GM19397 (cell line): ENCODE results near the gene CPNE7.
A peak's percentile ranks its signal among the peaks of the same experiment; 100 is the strongest.

Experiments used
- ATAC-seq: cut with Tn5 transposase; IDR thresholded peaks from one replicate; pipeline ENCODE4 v1.9.1; 2021; ENCODE audit warnings: mild to moderate bottlenecking, moderate library complexity; ENCODE audit not compliant: unreplicated experiment

The CPNE7 gene

DNA sequence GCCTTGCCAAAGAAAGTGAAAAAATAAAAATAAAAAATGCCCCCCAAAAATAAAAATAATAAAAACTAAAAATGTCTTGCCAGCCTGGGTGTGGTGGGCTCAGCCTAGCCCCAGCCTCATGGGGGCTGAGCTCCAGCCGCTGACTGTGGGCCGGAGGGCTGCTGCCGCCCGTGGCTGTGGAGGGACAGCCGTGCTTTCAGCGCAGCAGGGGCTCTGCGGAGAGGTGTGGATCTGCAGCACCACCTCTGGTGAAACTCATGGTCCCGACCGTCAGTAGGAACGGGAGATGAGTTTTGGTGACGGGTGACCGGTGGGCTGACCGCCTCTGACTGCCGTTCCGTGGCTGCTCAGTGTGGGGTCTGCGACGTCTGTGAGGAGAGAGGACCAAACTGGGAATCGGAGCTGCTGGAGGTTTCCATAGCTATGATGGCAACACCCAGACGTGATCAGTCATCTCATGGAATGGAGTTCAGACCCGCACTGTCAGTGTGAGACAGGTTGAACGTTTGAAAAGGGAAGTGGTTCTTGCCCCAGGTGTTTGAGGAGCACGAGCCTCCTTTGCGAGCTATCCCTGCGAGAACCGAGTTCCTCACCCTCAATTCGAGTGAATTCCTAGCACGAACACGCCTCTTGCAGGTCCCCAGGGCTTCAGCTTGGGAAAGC is 27.1 kb upstream of the CPNE7 start:
- ATAC-seq, result no peak

DNA sequence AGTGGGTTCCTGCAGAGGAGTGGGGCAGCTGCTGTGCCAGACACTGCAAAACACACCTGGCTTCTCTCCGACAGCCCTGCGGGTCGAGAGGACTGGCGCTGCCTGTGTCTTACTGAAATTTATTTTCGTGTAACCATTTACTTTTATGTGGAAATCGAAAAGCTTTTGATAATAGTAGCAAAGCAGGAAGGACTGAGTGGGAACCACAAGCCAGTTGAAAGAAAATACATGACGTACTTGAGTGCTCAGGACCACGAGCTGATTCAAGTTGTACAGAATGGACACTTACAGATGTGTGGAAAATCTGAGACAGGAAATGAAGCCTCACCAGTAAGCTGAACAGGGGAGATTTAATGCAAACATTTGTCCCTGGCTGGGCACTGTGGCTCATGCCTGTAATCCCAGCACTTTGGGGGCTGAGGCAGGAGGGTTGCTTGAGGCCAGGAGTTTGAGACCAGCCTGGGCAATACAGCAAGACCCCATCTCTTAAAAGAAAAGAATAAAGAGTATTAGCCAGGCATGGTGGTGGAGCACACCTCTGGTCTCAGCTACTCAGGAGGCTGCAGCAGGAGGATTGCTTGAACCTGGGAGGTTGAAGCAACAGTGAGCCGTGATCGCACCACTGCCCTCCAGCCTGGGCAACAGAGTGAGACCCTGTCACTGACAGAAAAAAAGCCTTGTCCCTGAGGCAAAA is 26.4 kb upstream of the CPNE7 start:
- ATAC-seq, result no peak

DNA sequence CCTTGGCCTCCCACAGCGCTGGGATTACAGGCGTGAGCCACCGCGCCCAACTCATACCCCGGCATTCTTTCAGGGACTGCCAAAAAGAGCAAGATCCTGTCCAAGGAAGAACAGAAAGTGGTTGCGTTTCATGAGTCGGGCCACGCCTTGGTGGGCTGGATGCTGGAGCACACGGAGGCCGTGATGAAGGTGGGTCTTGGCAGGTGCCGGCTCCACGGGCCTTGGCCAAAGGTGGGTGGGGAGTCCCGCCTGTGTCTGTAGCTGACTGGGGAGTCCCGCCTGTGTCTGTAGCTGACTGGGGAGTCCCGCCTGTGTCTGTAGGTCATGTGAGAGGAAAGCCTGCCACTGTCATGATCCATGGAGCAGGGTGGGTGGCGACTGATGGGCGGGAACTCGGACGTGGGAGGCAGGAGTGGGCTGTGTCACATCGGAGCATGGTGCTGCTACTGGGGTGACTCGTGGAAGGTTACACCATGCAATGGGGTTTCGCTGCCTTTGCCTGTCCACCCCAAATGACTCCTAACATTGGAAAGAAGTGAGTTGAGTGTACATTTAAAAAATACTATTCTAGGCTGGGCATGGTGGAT is 25.0 kb upstream of the CPNE7 start:
- ATAC-seq, result no peak

DNA sequence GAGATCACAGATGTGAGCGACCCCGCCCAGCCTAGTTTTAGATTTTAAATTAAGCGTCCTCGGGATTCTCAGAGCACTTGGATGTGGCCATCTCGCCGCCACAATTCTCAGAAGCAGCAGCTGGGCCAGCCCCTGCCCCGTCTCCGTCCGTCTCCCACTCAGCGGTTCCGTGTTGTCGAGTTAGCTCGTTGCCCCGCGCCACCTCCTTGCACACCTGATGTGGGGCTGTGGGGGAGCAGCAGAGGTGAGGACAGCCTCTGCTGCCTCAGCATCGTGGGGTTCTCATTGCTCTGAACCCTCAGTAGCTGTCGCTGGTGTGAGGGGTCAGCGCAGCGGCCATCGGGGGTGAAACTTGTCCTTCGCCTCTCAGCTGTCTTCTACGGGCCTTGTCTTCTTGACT is 23.2 kb upstream of the CPNE7 start:
- no peak for ATAC-seq

DNA sequence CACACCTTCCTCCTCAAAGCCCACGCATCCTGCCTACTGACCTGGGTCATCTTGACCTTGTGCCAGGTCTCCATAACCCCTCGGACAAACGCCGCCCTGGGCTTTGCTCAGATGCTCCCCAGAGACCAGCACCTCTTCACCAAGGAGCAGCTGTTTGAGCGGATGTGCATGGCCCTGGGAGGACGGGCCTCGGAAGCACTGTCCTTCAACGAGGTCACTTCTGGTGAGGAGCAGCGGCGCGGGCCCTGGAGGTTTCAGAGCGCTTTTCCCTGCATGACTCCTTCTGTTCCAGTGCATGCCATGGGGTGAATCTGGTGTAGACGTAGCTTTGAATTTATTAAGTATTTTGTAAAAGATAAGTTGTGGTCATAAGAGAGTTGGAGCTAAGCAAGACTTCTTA is 22.6 kb upstream of the CPNE7 start:
- no peak for ATAC-seq

DNA sequence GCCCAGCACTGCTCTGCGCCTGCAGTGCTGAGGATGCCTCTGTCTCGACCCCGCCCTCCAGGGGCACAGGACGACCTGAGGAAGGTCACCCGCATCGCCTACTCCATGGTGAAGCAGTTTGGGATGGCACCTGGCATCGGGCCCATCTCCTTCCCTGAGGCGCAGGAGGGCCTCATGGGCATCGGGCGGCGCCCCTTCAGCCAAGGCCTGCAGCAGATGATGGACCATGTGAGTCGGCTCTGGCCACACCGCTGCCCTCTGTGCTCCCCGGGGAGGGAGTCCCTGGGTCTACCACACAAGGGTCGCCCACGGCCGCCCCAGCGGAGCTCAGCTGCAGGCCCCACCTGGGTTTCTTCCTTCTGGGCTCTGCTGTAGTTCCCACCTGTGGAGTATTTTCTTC is 21.8 kb upstream of the CPNE7 start:
- ATAC-seq, result no peak

DNA sequence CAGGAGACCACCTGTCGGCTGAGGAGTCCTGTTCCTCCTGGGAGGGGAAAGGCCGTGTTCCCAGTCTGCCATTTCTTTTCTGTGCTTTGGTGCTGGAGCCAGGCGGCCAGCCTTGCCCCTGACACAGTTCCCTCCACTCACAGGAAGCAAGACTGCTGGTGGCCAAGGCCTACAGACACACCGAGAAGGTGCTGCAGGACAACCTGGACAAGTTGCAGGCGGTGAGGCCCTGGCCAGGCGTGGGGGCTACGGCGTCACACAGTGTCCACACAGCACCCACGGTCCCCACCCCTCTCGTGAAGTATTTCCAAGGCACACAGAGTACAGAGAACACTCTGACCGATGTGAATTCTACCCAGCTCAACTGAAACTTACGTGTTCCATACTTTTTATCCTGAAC is 21.2 kb upstream of the CPNE7 start:
- ATAC-seq, result no peak

DNA sequence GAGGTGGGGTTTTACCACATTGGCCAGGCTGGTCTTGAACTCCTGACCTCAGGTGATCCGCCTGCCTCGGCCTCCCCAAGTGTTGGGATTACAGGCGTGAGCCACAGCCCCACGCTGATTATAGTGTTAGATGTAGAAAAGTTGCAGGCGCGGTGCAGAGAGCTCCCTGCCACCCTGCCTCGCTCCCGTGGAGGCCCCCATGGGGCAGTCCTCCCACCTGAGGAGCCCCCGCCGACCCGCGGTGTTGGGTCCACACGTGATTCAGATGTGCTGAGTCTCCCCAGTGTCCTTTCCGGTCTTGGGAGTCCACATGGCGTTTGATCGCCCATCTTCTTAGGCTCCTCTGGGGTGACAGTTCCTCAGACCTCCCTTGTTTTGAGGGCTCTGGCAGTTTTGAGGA is 20.3 kb upstream of the CPNE7 start:
- ATAC-seq, result no peak

DNA sequence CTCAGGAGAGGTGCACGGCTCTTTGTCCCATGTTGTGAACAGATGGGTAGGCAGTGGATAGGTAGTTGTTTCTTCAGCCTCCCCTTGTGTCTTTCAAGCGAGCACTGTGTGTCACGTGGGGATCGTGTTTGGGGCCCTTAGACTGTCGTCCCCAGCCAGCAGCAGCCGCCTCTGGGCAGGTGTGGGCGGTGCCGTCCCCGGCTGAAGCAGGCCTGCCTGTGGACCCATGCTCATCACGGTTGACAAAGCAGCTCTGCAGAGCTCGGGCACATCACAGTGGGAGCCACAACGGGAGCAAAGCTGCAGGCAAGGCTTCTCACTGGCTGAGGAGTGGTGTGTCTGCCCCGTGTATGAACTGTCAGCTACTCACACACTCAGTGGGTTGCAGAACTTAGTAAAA is 19.8 kb upstream of the CPNE7 start:
- ATAC-seq, result no peak

DNA sequence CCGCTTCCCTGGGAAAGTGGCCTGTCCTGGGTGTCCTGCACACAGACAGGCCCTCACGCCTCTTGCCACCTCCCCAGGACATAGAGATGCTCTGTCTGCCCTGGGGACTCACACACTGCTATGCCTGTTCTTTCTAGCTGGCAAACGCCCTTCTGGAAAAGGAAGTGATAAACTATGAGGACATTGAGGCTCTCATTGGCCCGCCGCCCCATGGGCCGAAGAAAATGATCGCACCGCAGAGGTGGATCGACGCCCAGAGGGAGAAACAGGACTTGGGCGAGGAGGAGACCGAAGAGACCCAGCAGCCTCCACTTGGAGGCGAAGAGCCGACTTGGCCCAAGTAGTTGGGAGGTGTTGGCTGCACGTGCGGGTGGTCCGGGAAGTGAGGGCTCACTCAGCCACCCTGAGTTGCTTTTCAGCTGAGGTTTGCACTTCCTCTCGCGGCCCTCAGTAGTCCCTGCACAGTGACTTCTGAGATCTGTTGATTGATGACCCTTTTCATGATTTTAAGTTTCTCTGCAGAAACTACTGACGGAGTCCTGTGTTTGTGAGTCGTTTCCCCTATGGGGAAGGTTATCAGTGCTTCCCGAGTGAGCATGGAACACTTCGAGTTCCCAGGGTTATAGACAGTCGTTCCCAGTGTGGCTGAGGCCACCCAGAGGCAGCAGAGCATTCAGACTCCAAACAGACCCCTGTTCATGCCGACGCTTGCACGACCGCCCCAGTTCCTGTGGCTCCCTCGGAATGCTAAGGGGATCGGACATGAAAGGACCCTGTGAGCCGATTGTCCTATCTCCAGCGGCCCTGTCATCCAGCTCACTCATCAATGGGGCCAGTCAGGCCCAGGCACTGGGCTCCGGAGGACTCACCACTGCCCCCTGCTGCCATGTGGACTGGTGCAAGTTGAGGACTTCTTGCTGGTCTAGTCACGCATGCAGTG is 18.5 kb upstream of the CPNE7 start:
- no peak for ATAC-seq

DNA sequence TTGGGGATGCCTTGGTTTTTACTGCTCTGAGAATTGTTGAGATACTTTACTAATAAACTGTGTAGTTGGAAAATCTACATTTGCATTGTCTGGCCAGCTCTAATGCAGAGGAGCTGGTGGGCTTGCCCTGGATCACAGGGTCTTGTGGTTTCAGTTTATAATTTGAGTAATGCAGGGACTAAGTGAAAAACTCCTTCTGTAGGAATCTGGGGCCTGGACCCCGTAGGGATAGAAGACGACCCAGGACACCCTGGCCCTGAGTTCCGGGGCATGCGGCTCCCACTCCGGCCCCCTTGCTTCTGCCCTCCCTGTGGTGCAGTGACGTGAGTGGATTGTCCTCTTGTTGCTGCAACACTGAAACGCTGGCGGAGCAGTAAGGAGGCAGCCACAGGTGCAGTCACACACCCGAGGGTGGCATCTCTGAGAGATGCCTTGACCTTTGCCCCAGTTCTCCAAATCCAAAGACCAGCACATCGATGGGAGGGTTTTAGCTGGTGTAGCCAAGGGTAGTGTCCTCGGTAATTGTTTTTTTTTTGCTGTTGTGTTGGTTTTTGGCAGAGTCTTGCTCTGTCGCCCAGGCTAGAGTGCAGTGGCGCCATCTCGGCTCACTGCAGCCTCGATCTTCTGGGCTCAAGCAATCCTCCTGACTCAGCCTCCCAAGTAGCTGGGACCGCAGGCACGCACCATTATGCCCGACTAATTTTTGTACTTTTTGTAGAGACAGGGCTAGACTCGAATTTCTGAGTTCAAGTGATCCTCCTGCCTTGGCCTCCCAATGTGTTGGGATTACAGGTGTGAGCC is 17.7 kb upstream of the CPNE7 start:
- ATAC-seq, result no peak

DNA sequence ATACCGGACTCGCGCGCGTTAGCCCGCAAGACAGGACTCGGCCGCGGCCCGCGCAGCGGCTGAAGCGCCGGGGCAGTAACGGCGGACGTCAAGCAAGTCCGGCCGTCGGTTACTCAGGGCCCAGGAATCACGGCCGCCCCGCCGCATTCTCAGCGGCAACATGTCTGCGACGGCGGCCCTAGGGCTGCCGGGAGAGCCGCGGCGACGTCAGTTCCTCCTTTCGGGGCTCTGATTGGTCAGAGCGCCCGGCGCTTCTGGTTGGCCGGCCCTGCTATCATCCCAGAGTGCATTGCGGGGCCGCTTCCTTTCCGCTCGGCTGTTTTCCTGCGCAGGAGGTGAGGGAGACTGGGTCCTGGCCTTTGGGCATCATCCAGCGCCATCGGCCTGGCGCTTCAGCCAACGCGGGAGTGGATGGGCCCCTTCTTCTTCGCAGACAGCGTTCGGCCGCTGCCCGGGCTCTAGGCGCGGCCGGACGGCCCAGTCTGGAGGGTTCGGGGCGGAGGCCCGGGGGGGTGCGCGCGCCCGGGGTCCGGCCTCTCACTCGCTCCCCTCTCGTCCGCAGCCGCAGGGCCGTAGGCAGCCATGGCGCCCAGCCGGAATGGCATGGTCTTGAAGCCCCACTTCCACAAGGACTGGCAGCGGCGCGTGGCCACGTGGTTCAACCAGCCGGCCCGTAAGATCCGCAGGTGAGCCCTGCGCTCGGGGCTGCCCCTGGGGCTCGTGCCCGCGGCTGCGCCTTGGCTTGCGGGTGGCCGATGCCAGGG is 15.0 kb upstream of the CPNE7 start, which contains the start of gene RPL13:
Gene RPL13 (plus strand): TSS at position 305 of the 764 bp plus-strand sequence. CDS start 278 bp downstream, at position 583.
- ATAC-seq, result peak; percentile 82

DNA sequence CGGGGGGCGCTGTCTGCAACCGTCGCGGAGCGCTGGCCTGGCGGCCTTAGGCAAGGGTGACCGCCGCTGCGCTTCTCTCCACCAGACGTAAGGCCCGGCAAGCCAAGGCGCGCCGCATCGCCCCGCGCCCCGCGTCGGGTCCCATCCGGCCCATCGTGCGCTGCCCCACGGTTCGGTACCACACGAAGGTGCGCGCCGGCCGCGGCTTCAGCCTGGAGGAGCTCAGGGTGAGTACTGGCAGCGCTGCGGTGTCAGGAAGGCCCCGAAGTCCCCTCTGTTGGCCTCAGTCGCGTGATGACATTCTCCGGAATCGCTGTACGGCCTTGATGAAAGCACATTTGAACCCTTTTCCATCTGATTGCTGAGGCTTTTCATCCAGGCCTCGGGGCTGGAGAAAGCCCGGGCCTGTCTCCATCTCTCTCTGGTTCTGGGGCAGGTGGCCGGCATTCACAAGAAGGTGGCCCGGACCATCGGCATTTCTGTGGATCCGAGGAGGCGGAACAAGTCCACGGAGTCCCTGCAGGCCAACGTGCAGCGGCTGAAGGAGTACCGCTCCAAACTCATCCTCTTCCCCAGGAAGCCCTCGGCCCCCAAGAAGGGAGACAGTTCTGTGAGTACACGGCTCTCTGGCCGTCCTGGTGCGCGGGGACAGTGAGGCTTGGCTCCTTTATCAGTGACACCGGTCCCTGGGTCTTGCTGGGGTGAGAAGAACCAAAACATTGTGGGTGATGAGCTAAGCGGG is 14.2 kb upstream of the CPNE7 start:
- ATAC-seq, result no peak

DNA sequence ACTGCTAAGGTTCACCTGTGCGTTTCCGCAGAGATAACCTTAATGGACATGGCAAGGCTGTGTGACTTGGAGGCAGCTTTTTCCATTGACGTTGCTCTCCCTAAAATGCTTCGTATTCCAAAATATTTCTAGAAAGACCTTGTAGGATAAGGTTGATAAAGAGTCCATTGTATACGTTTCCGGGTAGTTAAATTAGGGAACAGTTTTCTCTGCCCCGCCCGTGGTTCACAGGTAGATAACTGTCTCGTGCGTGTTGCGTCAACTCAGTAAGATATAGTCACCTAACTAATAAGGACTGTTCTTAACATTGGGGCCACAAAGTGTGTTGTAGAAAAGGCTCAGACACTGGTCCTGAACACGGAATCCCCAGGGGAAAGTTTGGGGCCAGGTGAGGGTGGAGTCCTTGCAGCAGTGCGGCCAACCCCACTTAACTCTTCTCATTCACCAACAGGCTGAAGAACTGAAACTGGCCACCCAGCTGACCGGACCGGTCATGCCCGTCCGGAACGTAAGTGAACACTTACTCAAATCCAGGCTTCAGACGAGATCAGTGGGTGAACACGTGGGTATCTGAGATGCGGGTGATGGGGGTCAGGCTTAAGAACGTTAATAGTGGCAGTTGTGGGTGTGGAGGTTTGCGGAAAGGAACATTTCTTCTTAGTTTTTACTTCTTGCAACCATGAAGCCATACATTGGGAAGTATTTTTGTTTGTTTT is 13.5 kb upstream of the CPNE7 start:
- no peak for ATAC-seq

DNA sequence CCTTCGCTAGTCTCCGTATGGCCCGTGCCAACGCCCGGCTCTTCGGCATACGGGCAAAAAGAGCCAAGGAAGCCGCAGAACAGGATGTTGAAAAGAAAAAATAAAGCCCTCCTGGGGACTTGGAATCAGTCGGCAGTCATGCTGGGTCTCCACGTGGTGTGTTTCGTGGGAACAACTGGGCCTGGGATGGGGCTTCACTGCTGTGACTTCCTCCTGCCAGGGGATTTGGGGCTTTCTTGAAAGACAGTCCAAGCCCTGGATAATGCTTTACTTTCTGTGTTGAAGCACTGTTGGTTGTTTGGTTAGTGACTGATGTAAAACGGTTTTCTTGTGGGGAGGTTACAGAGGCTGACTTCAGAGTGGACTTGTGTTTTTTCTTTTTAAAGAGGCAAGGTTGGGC is 12.6 kb upstream of the CPNE7 start:
- no peak for ATAC-seq

DNA sequence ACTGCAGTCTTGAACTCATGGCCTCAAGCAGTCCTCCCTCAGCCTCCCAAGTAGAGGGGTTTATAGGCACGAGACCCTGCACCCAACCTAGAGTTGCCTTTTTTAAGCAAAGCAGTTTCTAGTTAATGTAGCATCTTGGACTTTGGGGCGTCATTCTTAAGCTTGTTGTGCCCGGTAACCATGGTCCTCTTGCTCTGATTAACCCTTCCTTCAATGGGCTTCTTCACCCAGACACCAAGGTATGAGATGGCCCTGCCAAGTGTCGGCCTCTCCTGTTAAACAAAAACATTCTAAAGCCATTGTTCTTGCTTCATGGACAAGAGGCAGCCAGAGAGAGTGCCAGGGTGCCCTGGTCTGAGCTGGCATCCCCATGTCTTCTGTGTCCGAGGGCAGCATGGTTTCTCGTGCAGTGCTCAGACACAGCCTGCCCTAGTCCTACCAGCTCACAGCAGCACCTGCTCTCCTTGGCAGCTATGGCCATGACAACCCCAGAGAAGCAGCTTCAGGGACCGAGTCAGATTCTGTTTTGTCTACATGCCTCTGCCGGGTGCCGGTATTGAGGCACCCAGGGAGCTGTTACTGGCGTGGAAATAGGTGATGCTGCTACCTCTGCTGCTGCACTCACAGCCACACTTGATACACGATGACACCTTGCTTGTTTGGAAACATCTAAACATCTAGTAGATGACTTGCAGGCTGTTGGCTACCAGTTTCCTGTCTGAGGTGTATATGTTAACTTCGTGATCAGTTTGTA is 11.7 kb upstream of the CPNE7 start:
- no peak for ATAC-seq

DNA sequence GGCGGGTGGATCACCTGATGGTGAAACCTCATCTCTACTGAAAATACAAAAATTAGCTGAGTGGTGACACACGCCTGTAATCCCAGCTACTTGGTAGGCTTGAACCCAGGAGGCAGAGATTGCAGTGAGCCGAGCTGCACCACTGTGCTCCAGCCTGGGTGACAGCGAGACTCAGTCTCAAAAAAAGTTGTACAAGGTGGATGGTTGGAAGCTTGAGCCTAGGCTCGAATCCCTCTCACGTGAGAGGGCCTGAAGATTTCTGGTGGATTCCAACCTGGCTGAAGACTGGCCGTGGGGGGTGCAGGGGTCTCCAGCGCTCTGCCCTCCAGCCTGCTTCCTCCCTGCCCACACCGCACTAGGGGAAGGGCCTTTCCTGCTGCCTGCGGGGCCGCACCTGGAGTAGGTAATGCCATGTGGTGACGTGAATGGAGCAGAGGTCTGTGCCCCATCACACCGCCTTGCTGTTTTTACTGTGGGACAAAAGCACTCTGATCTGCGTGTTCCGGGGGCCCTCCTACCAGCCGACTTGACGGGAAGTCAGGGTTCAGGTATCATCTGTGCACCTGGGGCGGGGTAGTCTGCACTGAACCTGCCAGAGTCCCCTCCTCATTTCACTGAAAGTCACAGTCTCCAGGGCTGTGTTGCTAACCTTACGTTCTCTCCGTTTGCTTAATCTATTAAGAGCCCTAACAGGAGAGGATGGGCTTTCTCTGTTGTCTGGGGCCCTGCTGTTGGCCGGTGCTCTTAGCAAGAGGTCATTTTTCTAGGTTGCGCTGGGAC is 10.9 kb upstream of the CPNE7 start:
- no peak for ATAC-seq
